WERI-Rb-1 (cell line): ENCODE measurements around the gene NUDT3.

Experiments
- DNase-seq: peaks from one replicate; pipeline ENCODE4 v3.0.0-alpha.2; 2020
- H3K27ac ChIP-seq: fragments of 250-450 bp; sonication (Bioruptor Pico); 2 replicates; pipeline ENCODE4 v1.5.1; 2020; ENCODE audit warnings: mild to moderate bottlenecking, moderate library complexity
- H3K27me3 ChIP-seq: fragments of 250-450 bp; sonication (Bioruptor Pico); 2 replicates; pipeline ENCODE4 v1.5.1; 2021; ENCODE audit warnings: mild to moderate bottlenecking, low read depth, moderate library complexity; ENCODE audit not compliant: insufficient read depth, severe bottlenecking
- H3K36me3 ChIP-seq: fragments of 250-450 bp; sonication (Bioruptor Pico); 2 replicates; pipeline ENCODE4 v1.5.1; 2020; ENCODE audit warnings: mild to moderate bottlenecking, moderate library complexity
- H3K4me3 ChIP-seq: 2 replicates; pipeline ENCODE4 v1.5.1; 2011; ENCODE audit warnings: low read depth, mild to moderate bottlenecking, control low read depth, low read length
- H3K9me3 ChIP-seq: fragments of 250-450 bp; sonication (Bioruptor Pico); 2 replicates; pipeline ENCODE4 v1.5.1; 2021; ENCODE audit warnings: mild to moderate bottlenecking, moderate library complexity; ENCODE audit not compliant: severe bottlenecking
- CTCF ChIP-seq: IDR thresholded peaks from 2 replicates; pipeline ENCODE4 v1.5.1; 2011; ENCODE audit warnings: low read depth, mild to moderate bottlenecking, control low read depth, inconsistent platforms, low read length

NUDT3 gene

GRCh38 chr6:34362909-34363680, 29.4 kb downstream of the NUDT3 start:
- no peaks in the 10 kb centered on the region for H3K9me3 ChIP-seq
- DNase-seq: no peak
- TF ChIP-seq CTCF: no peak
- peaks cover 6% of the 10 kb centered on the region; the same call in 1 of the 2 replicates for H3K36me3 ChIP-seq
- H3K27ac ChIP-seq: no peak overlapping the region
- no peak overlapping the region for H3K4me3 ChIP-seq
- H3K27me3 ChIP-seq: no peaks in the 10 kb centered on the region

GRCh38 chr6:34362176-34362575, 30.3 kb downstream of the NUDT3 start:
- Histone ChIP-seq H3K27me3 (no peaks in the 10 kb centered on the region), H3K9me3 (no peaks in the 10 kb centered on the region), H3K27ac (no peak overlapping the region), H3K4me3 (no peak overlapping the region), H3K36me3 (no peaks in the 10 kb centered on the region)
- DNase-seq: no peak
- no peak for TF ChIP-seq CTCF

- no peaks in the 10 kb centered on the region for H3K27me3 ChIP-seq
- TF ChIP-seq CTCF: no peak
- no peak for DNase-seq
- H3K36me3 ChIP-seq: no peaks in the 10 kb centered on the region
- H3K27ac ChIP-seq: no peak overlapping the region
- H3K4me3 ChIP-seq: no peak overlapping the region
- H3K9me3 ChIP-seq: no peaks in the 10 kb centered on the region
These were observed 31.9 kb downstream of the NUDT3 start for GRCh38 chr6:34360556-34360955.

- Histone ChIP-seq H3K36me3 (no peaks in the 10 kb centered on the region), H3K27ac (no peak overlapping the region), H3K4me3 (no peak overlapping the region), H3K9me3 (no peaks in the 10 kb centered on the region), H3K27me3 (no peaks in the 10 kb centered on the region)
- DNase-seq: no peak
- no peak for TF ChIP-seq CTCF
These were observed 32.9 kb downstream of the NUDT3 start for GRCh38 chr6:34359418-34360158.

GRCh38 chr6:34358389-34358905, 34.0 kb downstream of the NUDT3 start:
- H3K27ac ChIP-seq: no peak overlapping the region
- H3K36me3 ChIP-seq: no peaks in the 10 kb centered on the region
- no peak for DNase-seq
- H3K9me3 ChIP-seq: no peaks in the 10 kb centered on the region
- H3K27me3 ChIP-seq: no peaks in the 10 kb centered on the region
- no peak overlapping the region for H3K4me3 ChIP-seq
- TF ChIP-seq CTCF: no peak
